GM21526 (cell line): Measurements from ENCODE around the gene CBARP.

ENCODE experiments used
- ATAC-seq: cut with Tn5 transposase; IDR thresholded peaks from one replicate; pipeline ENCODE4 v1.9.1; 2021; ENCODE audit warnings: moderate library complexity; ENCODE audit not compliant: unreplicated experiment, low FRiP score

Gene CBARP

DNA sequence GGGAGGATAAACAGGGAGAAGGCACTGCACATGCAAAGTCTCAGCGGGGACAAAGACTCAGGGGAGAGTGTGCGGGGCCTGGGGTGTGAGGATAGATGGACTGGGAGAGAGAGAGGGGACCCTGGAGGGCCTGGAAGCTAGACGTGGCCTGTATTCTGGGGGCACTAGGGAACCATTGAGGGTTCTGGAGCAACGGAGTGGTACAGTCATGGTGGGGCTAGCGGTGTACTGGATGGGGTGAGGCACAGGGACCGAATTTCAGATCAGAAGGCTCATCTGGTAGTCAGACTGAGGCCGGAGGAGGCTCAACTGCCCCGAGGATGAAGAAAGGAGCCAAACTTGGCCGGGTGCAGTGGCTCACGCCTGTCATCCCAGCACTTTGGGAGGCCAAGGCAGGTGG lies 55.7 kb downstream of the CBARP start:
- ATAC-seq, result no peak

DNA sequence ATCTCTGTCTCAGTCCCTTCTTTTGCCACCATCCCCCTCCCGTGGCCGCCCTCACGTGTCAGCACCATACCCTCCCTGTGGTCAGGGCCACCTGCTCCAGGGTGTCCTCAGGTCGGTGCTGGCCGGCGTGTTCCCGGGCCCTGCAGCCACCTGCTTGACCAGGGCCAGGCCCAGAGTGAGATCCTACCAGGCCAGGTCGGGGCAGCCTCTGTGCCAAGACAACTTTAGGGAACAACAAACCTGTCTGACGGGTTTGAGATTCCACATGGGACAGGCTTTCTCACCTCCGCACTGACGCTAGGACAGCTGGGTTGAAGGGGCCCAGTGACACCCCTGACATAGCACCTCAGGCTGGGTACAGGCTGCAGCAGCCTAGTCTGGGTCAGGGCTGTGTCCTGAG lies 56.2 kb downstream of the CBARP start:
- no peak for ATAC-seq
